GM18951 (cell line): ENCODE data around the gene PTPRM.
"Not testable (repeated sequence)": the region's sequence is repeated elsewhere in the genome, so short reads cannot be mapped to it uniquely, and the experiment has no call there.

Experiments
- POLR2A ChIP-seq: IDR thresholded peaks from 4 replicates; pipeline ENCODE4 v1.6.1; 2011; ENCODE audit warnings: mild to moderate bottlenecking; ENCODE audit not compliant: insufficient read length, insufficient read depth; ENCODE audit errors: extremely low read depth
- in situ Hi-C: fragments of 300-500 bp; cut with MboI; formaldehyde crosslinking; loops from one replicate; pipeline ENCODE4 v1.12.0; 2022; ENCODE audit warnings: low sequenced_read_pairs, mixed read lengths, inconsistent platforms; ENCODE audit not compliant: unreplicated experiment

The PTPRM gene

GRCh38 chr18:8046441-8046840 lies 479.3 kb downstream of the PTPRM start:
- in situ Hi-C loops: no loop called here
- no peak for TF ChIP-seq POLR2A

GRCh38 chr18:8049147-8049546 lies 482.0 kb downstream of the PTPRM start:
- in situ Hi-C loops: no loop called here
- no peak for TF ChIP-seq POLR2A

- in situ Hi-C loops: no loop called here
- no peak for TF ChIP-seq POLR2A
Observed at GRCh38 chr18:8050616-8051329, 483.7 kb downstream of the PTPRM start.

GRCh38 chr18:8051453-8051852 lies 484.3 kb downstream of the PTPRM start:
- in situ Hi-C loops: no loop called here
- no peak for TF ChIP-seq POLR2A

- in situ Hi-C loops: no loop called here
Observed at GRCh38 chr18:8052237-8052701, 485.2 kb downstream of the PTPRM start.

GRCh38 chr18:8056723-8057122 lies 489.6 kb downstream of the PTPRM start:
- no peak for TF ChIP-seq POLR2A
- in situ Hi-C loops: no loop called here

More at GRCh38 chr18:8052237-8052701, 485.2 kb downstream of the PTPRM start:
- no peak for TF ChIP-seq POLR2A

GRCh38 chr18:8063152-8063551 lies 496.0 kb downstream of the PTPRM start:
- in situ Hi-C loops: not testable (repeated sequence)

- in situ Hi-C loops: no loop called here
- TF ChIP-seq POLR2A: no peak
Observed at GRCh38 chr18:8063733-8064132, 496.6 kb downstream of the PTPRM start.

- TF ChIP-seq POLR2A: no peak
- in situ Hi-C loops: no loop called here
Observed at GRCh38 chr18:8065284-8065683, 498.2 kb downstream of the PTPRM start.

GRCh38 chr18:8065773-8066172 lies 498.7 kb downstream of the PTPRM start:
- in situ Hi-C loops: no loop called here
- no peak for TF ChIP-seq POLR2A

GRCh38 chr18:8069708-8070107 lies 502.6 kb downstream of the PTPRM start:
- TF ChIP-seq POLR2A: no peak
- in situ Hi-C loops: no loop called here

- in situ Hi-C loops: no loop called here
- no peak for TF ChIP-seq POLR2A
Observed at GRCh38 chr18:8073167-8073566, 506.1 kb downstream of the PTPRM start.

- in situ Hi-C loops: no loop called here
- no peak for TF ChIP-seq POLR2A
Observed at GRCh38 chr18:8080092-8080491, 513.0 kb downstream of the PTPRM start.

- TF ChIP-seq POLR2A: no peak
- in situ Hi-C loops: no loop called here
Observed at GRCh38 chr18:8081267-8081666, 514.2 kb downstream of the PTPRM start.
